H1 (cell line): Measurements from ENCODE around the gene AK8. TPM values are rescaled to one million over a fixed set of nuclear protein-coding genes. Genes with fewer than 3 reads are reported as not detected.

Experiments
- CTCF ChIA-PET: fragments of 300-600 bp; sonication (Branson Sonifier 250); formaldehyde crosslinking; loops from one replicate; lab custom pipeline; 2021; ENCODE audit not compliant: partially characterized antibody; lab: Charles Lee
- POLR2A ChIA-PET: fragments of 300-600 bp; sonication (Branson Sonifier 250); formaldehyde crosslinking; loops from one replicate; lab custom pipeline; 2021; ENCODE audit warnings: inconsistent platforms; ENCODE audit not compliant: partially characterized antibody; lab: Charles Lee
- DNase-seq, 2 experiments: peaks; one replicate each; pipeline versions ENCODE4 v3.0.0 to v3.0.0-alpha.2; 2010 to 2022; ENCODE audit warnings: low spot score in 2 of 2, low read depth in 1 of 2, mixed read lengths in 1 of 2
- FAIRE-seq: peaks from 2 replicates; lab custom pipeline; 2011; peaks lifted over from hg19 to GRCh38; lab: Jason Lieb, UNC
- H2AFZ ChIP-seq: 2 replicates; pipeline ENCODE4 v1.8.1; 2012; ENCODE audit warnings: low read length, inconsistent platforms
- H2AK5ac ChIP-seq: 2 replicates; pipeline ENCODE4 v1.6.1; 2013; ENCODE audit warnings: low read depth, low read length
- H2BK120ac ChIP-seq: replicated peaks from 2 replicates; pipeline ENCODE3; 2013; ENCODE audit warnings: low read depth, low read length, inconsistent platforms
- H2BK12ac ChIP-seq: 2 replicates; pipeline ENCODE4 v1.6.1; 2013; ENCODE audit warnings: low read depth, low read length
- H2BK15ac ChIP-seq: 2 replicates; pipeline ENCODE4 v1.6.1; 2013; ENCODE audit warnings: low read length
- H2BK20ac ChIP-seq: 2 replicates; pipeline ENCODE4 v1.6.1; 2013; ENCODE audit warnings: low read length
- H2BK5ac ChIP-seq: 2 replicates; pipeline ENCODE4 v1.6.1; 2013; ENCODE audit warnings: low read depth, low read length
- H3K14ac ChIP-seq: 2 replicates; pipeline ENCODE4 v1.6.1; 2013; ENCODE audit warnings: inconsistent platforms; ENCODE audit not compliant: insufficient read length
- H3K18ac ChIP-seq: 2 replicates; pipeline ENCODE4 v1.6.1; 2013; ENCODE audit warnings: low read length; ENCODE audit errors: extremely low read depth
- H3K23ac ChIP-seq: 2 replicates; pipeline ENCODE4 v1.6.1; 2013; ENCODE audit warnings: inconsistent platforms; ENCODE audit not compliant: insufficient read length
- H3K23me2 ChIP-seq: 2 replicates; pipeline ENCODE4 v1.6.1; 2013; ENCODE audit warnings: low read depth, low read length
- H3K27ac ChIP-seq: 2 replicates; pipeline ENCODE4 v1.6.1; 2011; ENCODE audit warnings: low read depth, low read length, inconsistent platforms
- H3K27me3 ChIP-seq, 4 experiments: replicated peaks in 1 of 4; 1 replicate in 1 of 4; 2 replicates in 3 of 4; pipeline versions ENCODE4 v1.6.1 to v1.8.1; 2011 to 2013; ENCODE audit warnings: low read length in 3 of 4, mild to moderate bottlenecking in 3 of 4, inconsistent platforms in 2 of 4, mixed read lengths in 2 of 4, moderate library complexity in 1 of 4; ENCODE audit not compliant: control insufficient read depth in 3 of 4, insufficient read depth in 3 of 4; ENCODE audit errors: extremely low read depth in 1 of 4
- H3K36me3 ChIP-seq, 4 experiments: 2 replicates each; pipeline versions ENCODE4 v1.6.1 to v1.8.1; 2011 to 2013; ENCODE audit warnings: mild to moderate bottlenecking in 4 of 4, low read length in 3 of 4, moderate library complexity in 2 of 4, control low read depth in 1 of 4, inconsistent platforms in 1 of 4; ENCODE audit not compliant: insufficient read depth in 4 of 4, control insufficient read depth in 2 of 4
- H3K4ac ChIP-seq: replicated peaks from 2 replicates; pipeline ENCODE3; 2013; ENCODE audit warnings: low read length, low read depth, mixed read lengths, inconsistent platforms; ENCODE audit not compliant: insufficient read length
- H3K4me1 ChIP-seq, 4 experiments: replicated peaks in 1 of 4; 1 replicate in 1 of 4; 2 replicates in 3 of 4; pipeline versions ENCODE4 v1.6.1 to v1.8.1; 2011 to 2013; ENCODE audit warnings: low read length in 3 of 4, inconsistent platforms in 2 of 4, mixed read lengths in 1 of 4; ENCODE audit not compliant: insufficient read depth in 4 of 4, control insufficient read depth in 3 of 4
- H3K4me2 ChIP-seq, 2 experiments: 2 replicates each; pipeline versions ENCODE4 v1.6.1 to v1.8.1; 2011 to 2013; ENCODE audit warnings: low read depth in 2 of 2, low read length in 2 of 2, control low read depth in 1 of 2, inconsistent platforms in 1 of 2, mild to moderate bottlenecking in 1 of 2; ENCODE audit not compliant: insufficient read depth in 1 of 2
- H3K4me3 ChIP-seq, 4 experiments: fragments of 200-600, 300-600 bp in 1 of 4; sonication (generic), shearing (Covaris generic), sonication (Bioruptor Twin) in 1 of 4; 2 replicates each; pipeline versions ENCODE4 v1.5.1 to v1.8.1; 2011 to 2016; ENCODE audit warnings: low read length in 4 of 4, low read depth in 3 of 4, control low read depth in 2 of 4, inconsistent platforms in 2 of 4, mild to moderate bottlenecking in 2 of 4, mixed read lengths in 1 of 4, moderate library complexity in 1 of 4; ENCODE audit not compliant: insufficient read depth in 2 of 4; ENCODE audit errors: extremely low read depth in 1 of 4
- H3K56ac ChIP-seq: replicated peaks from 2 replicates; pipeline ENCODE3; 2013; ENCODE audit warnings: low read depth, mild to moderate bottlenecking, mixed read lengths, low read length, inconsistent platforms; ENCODE audit not compliant: insufficient read length
- H3K79me1 ChIP-seq: 2 replicates; pipeline ENCODE4 v1.6.1; 2013; ENCODE audit warnings: low read depth, low read length, control low read depth
- H3K79me2 ChIP-seq, 2 experiments: 2 replicates each; pipeline versions ENCODE4 v1.6.1 to v1.8.1; 2012 to 2013; ENCODE audit warnings: low read length in 2 of 2, mild to moderate bottlenecking in 2 of 2, inconsistent platforms in 1 of 2; ENCODE audit not compliant: insufficient read depth in 2 of 2, control insufficient read depth in 1 of 2
- H3K9ac ChIP-seq, 4 experiments: replicated peaks in 1 of 4; 1 replicate in 1 of 4; 2 replicates in 3 of 4; pipeline versions ENCODE4 v1.6.1 to v1.8.1; 2011 to 2013; ENCODE audit warnings: low read depth in 3 of 4, low read length in 3 of 4, control low read depth in 2 of 4, mild to moderate bottlenecking in 2 of 4, moderate library complexity in 2 of 4, inconsistent platforms in 1 of 4; ENCODE audit errors: extremely low read depth in 1 of 4
- H3K9me3 ChIP-seq, 2 experiments: 2 replicates each; pipeline versions ENCODE4 v1.6.1 to v1.8.1; 2012 to 2013; ENCODE audit warnings: mild to moderate bottlenecking in 2 of 2, moderate library complexity in 2 of 2, control low read depth in 1 of 2, inconsistent platforms in 1 of 2, low read depth in 1 of 2, low read length in 1 of 2, mixed read lengths in 1 of 2; ENCODE audit not compliant: insufficient read depth in 2 of 2
- H4K20me1 ChIP-seq, 2 experiments: replicated peaks in 1 of 2; 2 replicates each; pipeline versions ENCODE3 to v1.8.1; 2011 to 2013; ENCODE audit warnings: inconsistent platforms in 2 of 2, low read length in 2 of 2, mild to moderate bottlenecking in 1 of 2; ENCODE audit not compliant: insufficient read depth in 2 of 2, control insufficient read depth in 1 of 2
- H4K5ac ChIP-seq: 2 replicates; pipeline ENCODE4 v1.6.1; 2013; ENCODE audit warnings: low read length, low read depth, mixed read lengths, inconsistent platforms; ENCODE audit not compliant: insufficient read length
- H4K8ac ChIP-seq: 2 replicates; pipeline ENCODE4 v1.8.0; 2013; ENCODE audit warnings: mild to moderate bottlenecking, moderate library complexity, low read length, inconsistent platforms; ENCODE audit not compliant: insufficient read depth; ENCODE audit errors: extremely low read depth
- H4K91ac ChIP-seq: replicated peaks from 2 replicates; pipeline ENCODE3; 2013; ENCODE audit warnings: low read length, mixed read lengths, inconsistent platforms; ENCODE audit not compliant: insufficient read length
- ASH2L ChIP-seq: fragments of 200-600, 300-600 bp; sonication (generic); IDR thresholded peaks from one replicate; pipeline ENCODE4 v1.7.1; 2017; ENCODE audit warnings: low read length
- ATF2 ChIP-seq: IDR thresholded peaks from 2 replicates; pipeline ENCODE4 v1.6.1; 2012; ENCODE audit warnings: low read length, inconsistent platforms
- CBX8 ChIP-seq: fragments of 300-800, 300-1000 bp; sonication (generic); IDR thresholded peaks from 2 replicates; pipeline ENCODE4 v1.7.1; 2016; ENCODE audit warnings: low read depth, low read length, borderline replicate concordance
- E2F6 ChIP-seq: IDR thresholded peaks from 2 replicates; pipeline ENCODE4 v1.6.1; 2012; ENCODE audit warnings: inconsistent platforms
- GABPA ChIP-seq: IDR thresholded peaks from 2 replicates; pipeline ENCODE4 v1.6.1; 2011; ENCODE audit warnings: mild to moderate bottlenecking, low read length, moderate library complexity, borderline replicate concordance; ENCODE audit not compliant: insufficient read depth
- GTF2F1 ChIP-seq: IDR thresholded peaks from 2 replicates; pipeline ENCODE4 v1.6.1; 2012; ENCODE audit warnings: low read depth, low read length, improper control_type of control experiment, borderline replicate concordance
- KDM5A ChIP-seq: fragments of 200-600 bp; IDR thresholded peaks from 2 replicates; pipeline ENCODE4 v1.7.1; 2012; ENCODE audit warnings: mild to moderate bottlenecking, low read length, inconsistent platforms, mixed read lengths
- NRF1 ChIP-seq: IDR thresholded peaks from 2 replicates; pipeline ENCODE4 v1.6.1; 2011; ENCODE audit warnings: mild to moderate bottlenecking, low read depth, low read length, improper control_type of control experiment
- SIX5 ChIP-seq: IDR thresholded peaks from 2 replicates; pipeline ENCODE4 v1.6.1; 2011; ENCODE audit warnings: mild to moderate bottlenecking, low read depth, low read length
- SP4 ChIP-seq: IDR thresholded peaks from 2 replicates; pipeline ENCODE4 v1.6.1; 2012; ENCODE audit warnings: low read length, inconsistent platforms
- YY1 ChIP-seq: IDR thresholded peaks from 2 replicates; pipeline ENCODE4 v1.6.1; 2011; ENCODE audit warnings: low read depth, mild to moderate bottlenecking, low read length
- WGBS, 2 experiments: shearing (Covaris generic) in 1 of 2; methylation state at CpG; one replicate each; pipeline versions ENCODE4 v1.1.6 to v1.1.7; 2013 to 2015; ENCODE audit warnings: low lambda C conversion rate in 2 of 2, mixed read lengths in 2 of 2, inconsistent platforms in 1 of 2, low coverage in 1 of 2, missing lambda C conversion rate in 1 of 2; ENCODE audit not compliant: insufficient replicate concordance in 2 of 2, insufficient coverage in 1 of 2, insufficient read length in 1 of 2; ENCODE audit errors: extremely low coverage in 1 of 2, missing lambda C conversion rate in 1 of 2; 5-methylcytosine and 5-hydroxymethylcytosine counted together
- polyA plus RNA-seq, 7 experiments: library from polyadenylated mRNA; depleted of rRNA in 3 of 7; stranded (reverse) in 5 of 7; unstranded in 2 of 7; fragments of >200 nt in 5 of 7; fragments of 200-250 nt in 2 of 7; gene quantifications; 1 replicate in 5 of 7; 2 replicates in 1 of 7; 4 replicates in 1 of 7; pipeline versions ENCODE4 v1.2.1 to v1.2.3, GENCODE V29; 2011 to 2013; ENCODE audit warnings: missing spikeins in 2 of 7, mixed read lengths in 2 of 7
- total RNA-seq: library from RNA; stranded (reverse); fragmentation: NEBNext Ultra II Directional; extraction: Animal tissue kit (Norgen Biotek cat#: 25700); gene quantifications from 2 replicates; pipeline ENCODE4 v1.2.1, GENCODE V29; 2021

Gene AK8
- total and polyA plus RNA-seq, 2 of the 8 experiments (the other 6 are each of a cell fraction or from before 2014, with no cell fraction given) = 0.35 to 0.48 TPM

- POLR2A ChIA-PET = interaction anchor here (0.6 kb wide), 1 partner anchor 499 kb away, joined by 3 read pairs; the partner anchor contains the start of genes MED22 and RPL7A
- no peak overlapping the region for H2AK5ac ChIP-seq
- no peak overlapping the region for H3K9ac ChIP-seq
- TF ChIP-seq CBX8 (no peak), E2F6 (no peak), ASH2L (no peak), YY1 (no peak), NRF1 (no peak), ATF2 (no peak), GTF2F1 (no peak), SP4 (no peak), SIX5 (no peak), KDM5A (no peak), GABPA (no peak)
Observed at GRCh38 chr9:132849185-132849706, 28.8 kb downstream of the AK8 start.

More at GRCh38 chr9:132849185-132849706, 28.8 kb downstream of the AK8 start:
- Histone ChIP-seq H2BK12ac (peak overlapping the region; percentile 50; the same call in 1 of the 2 replicates), H4K5ac (peak overlapping the region; percentile 4), H3K4me2 (peak overlapping the region in 1 of 2 experiments; percentile 5; a peak in 1 of 4 replicates), H3K36me3 (no peaks in the 10 kb centered on the region), H4K8ac (0 out of 2 replicates have a peak overlapping the region, but pooled peaks have one; percentile 39), H2BK20ac (no peak overlapping the region), H3K23me2 (no peaks in the 10 kb centered on the region), H2BK120ac (no peak overlapping the region), H2AFZ (peak overlapping the region; percentile 42; the same call in 1 of the 2 replicates), H3K79me1 (no peaks in the 10 kb centered on the region), H3K4me1 (peaks cover 2 to 5% (median 4%) of the 10 kb centered on the region in 4 experiments; a peak in 6 of 7 replicates), H3K9me3 (no peaks in the 10 kb centered on the region), H3K23ac (no peak overlapping the region), H4K91ac (no peak overlapping the region), H3K18ac (no peak overlapping the region), H3K4ac (no peak overlapping the region), H4K20me1 (no peaks in the 10 kb centered on the region), H3K14ac (no peak overlapping the region), H3K79me2 (no peaks in the 10 kb centered on the region), H3K56ac (no peak overlapping the region), H3K27ac (no peak overlapping the region), H3K4me3 (peak overlapping the region in 1 of 4 experiments; percentile 3; a peak in 1 of 8 replicates), H2BK15ac (no peak overlapping the region), H3K27me3 (no peaks in the 10 kb centered on the region; a peak in 1 of 7 replicates), H2BK5ac (no peak overlapping the region)
- WGBS, 2 experiments = 85% methylated on average over 12 of the region's 12 CpGs; no CpG with 5 or more reads in 1 of the 2 experiments
- FAIRE-seq (no peak), DNase-seq (no peak)
- CTCF ChIA-PET = interaction anchor here (0.6 to 2.3 kb wide), 23 partner anchors 8 to 494 kb away, joined by 3 to 16 read pairs (median 4); partner anchors contain the start of gene SPACA9
